Coronary artery (tissue), 2 donors: ENCODE data around the gene RARG.
A peak's percentile ranks its signal among the peaks of the same experiment; 100 is the strongest.

Source experiments
- DNase-seq: peaks from one replicate; pipeline ENCODE4 v3.0.0-alpha.2; 2017; ENCODE audit warnings: low spot score
- H3K27ac ChIP-seq, 2 donors: fragments of 200-600 bp; sonication (generic); one replicate each; pipeline ENCODE4 v1.5.1; 2016 to 2019
- H3K4me3 ChIP-seq: fragments of 200-600 bp; sonication (generic); 2 replicates; pipeline ENCODE4 v1.5.1; 2016; ENCODE audit warnings: mild to moderate bottlenecking, moderate library complexity
- TF ChIP-seq, protein P1 (sequence below): fragments of 200-600 bp; sonication (generic); IDR thresholded peaks from one replicate; pipeline ENCODE4 v1.5.1; 2019; ENCODE audit warnings: antibody characterized with exemption

Gene RARG

DNA sequence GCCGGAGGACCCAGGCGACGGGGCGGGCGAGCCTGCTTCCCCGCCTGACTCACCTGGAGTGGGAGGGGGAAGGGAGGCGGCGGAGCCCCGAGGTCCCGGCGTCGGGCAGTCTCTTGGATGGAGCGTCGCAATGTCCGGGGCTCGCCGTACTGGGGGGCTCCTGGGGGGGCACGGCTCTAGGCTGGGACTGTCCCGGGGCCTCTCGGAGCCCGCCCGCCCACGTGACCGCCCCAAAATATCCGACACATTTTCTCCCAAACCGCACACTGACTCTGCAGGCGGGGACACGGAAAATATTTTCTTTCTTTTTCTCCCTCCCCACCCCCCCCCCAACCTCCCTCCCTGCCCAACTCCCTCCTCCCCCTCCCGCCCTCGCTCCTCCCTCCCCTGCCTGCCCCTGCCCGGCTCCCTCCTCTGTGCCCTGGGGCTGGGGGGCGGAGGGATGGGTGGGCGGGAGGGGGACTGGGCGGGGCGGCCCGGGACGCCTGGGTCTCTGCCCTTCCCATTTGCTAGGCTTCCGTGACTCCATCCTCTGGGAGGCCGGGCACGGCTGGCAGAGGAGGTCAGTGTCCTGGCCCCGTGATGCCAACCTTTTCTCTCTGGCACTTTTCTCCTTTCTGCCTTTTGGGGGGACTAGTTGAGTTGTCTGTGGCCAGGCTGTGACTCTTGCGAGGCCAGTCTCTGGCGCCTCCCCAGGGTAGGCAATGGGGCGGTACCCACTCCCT, at the start of gene RARG:
RARG (minus strand) TSS at position 289 of the 725 bp plus-strand sequence. CDS start 4,664 bp downstream, outside the sequence.
- DNase-seq = peak; percentile 91
- Histone ChIP-seq H3K4me3 (peak within 1 kb of the TSS; percentile 89), H3K27ac (peak within 1 kb of the TSS; percentile 80 to 95)
- TF ChIP-seq, protein P1, sequence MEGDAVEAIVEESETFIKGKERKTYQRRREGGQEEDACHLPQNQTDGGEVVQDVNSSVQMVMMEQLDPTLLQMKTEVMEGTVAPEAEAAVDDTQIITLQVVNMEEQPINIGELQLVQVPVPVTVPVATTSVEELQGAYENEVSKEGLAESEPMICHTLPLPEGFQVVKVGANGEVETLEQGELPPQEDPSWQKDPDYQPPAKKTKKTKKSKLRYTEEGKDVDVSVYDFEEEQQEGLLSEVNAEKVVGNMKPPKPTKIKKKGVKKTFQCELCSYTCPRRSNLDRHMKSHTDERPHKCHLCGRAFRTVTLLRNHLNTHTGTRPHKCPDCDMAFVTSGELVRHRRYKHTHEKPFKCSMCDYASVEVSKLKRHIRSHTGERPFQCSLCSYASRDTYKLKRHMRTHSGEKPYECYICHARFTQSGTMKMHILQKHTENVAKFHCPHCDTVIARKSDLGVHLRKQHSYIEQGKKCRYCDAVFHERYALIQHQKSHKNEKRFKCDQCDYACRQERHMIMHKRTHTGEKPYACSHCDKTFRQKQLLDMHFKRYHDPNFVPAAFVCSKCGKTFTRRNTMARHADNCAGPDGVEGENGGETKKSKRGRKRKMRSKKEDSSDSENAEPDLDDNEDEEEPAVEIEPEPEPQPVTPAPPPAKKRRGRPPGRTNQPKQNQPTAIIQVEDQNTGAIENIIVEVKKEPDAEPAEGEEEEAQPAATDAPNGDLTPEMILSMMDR = no peak

DNA sequence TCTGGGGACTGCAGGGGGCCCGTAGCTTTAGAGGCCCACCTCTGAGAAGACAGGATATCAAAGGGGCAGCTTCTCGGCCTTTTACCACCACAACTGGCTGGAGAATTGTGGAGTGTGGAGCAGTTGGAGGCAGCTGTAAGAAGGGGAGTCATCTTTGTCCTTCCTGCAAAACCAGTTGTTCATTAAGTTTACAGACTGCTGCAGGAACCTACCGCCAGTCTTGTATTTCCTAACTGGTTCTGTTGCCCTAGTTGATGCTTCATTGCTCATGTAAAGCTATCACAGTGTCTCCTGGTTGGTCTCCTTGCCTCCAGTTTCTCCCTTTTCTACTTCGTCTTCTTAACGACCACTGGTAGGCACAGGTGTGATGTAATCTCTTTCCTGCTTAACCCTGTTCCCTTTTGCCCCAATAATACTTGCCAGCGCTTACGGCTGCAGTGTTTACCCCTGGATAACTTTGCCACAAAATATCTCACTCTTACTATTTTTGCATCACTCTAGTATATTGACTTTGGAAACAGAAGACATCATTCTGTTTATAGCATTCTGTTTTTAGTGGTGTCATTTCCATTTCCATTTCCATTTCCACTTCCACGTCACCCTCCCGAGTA, 48.0 kb upstream of the RARG start:
- TF ChIP-seq, protein P1 = no peak
- no peak for DNase-seq
- Histone ChIP-seq H3K27ac (no peak overlapping the region), H3K4me3 (no peak overlapping the region)

GRCh38 chr12:53279283-53279869, 47.4 kb upstream of the RARG start:
- Histone ChIP-seq H3K4me3 (no peak overlapping the region), H3K27ac (no peak overlapping the region)
- no peak for DNase-seq
- TF ChIP-seq, protein P1 = no peak

- Histone ChIP-seq H3K27ac (no peak overlapping the region), H3K4me3 (no peak overlapping the region)
- TF ChIP-seq, protein P1 = no peak
- no peak for DNase-seq
These were observed 46.0 kb upstream of the RARG start for GRCh38 chr12:53277981-53278380.

- TF ChIP-seq, protein P1 = no peak
- H3K4me3 ChIP-seq = no peak overlapping the region
- DNase-seq = no peak
- H3K27ac ChIP-seq = no peak overlapping the region
These were observed 44.5 kb upstream of the RARG start for GRCh38 chr12:53276511-53276910.

DNA sequence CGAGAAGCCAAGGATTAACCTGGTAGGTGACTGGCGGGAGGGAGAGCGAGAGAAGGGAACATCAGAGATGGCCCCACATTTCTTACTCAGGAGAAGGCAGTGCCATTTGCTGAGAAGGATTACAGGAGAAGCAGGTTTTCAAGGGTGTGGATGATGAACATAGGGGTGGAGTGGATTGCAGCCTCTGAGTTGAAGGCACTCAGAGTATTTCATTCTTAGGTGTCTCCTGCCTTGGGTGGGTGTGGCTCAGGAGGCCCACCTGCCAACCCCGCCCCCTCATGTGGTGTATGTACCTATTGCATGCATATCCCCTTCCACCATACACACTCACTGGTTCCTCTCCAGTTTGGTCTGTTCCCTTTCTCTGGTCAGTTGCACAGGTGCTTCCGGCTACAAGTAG, 42.4 kb upstream of the RARG start:
- TF ChIP-seq, protein P1 = no peak
- Histone ChIP-seq H3K27ac (no peak overlapping the region), H3K4me3 (no peak overlapping the region)
- no peak for DNase-seq
